Testis (tissue), 2 donors: ENCODE results near the gene MYH11.

Experiments
- POLR2A ChIP-seq: fragments of 450-650 bp; IDR thresholded peaks from one replicate; pipeline ENCODE4 v1.6.1; 2017; ENCODE audit warnings: antibody characterized with exemption, mild to moderate bottlenecking, moderate library complexity
- TF ChIP-seq, protein P1 (sequence below), 3 experiments: fragments of 450-650 bp in 2 of 3; fragments of 200-600 bp in 1 of 3; sonication (generic) in 1 of 3; IDR thresholded peaks; one replicate each; pipeline ENCODE4 v1.5.1; 2016 to 2019; ENCODE audit warnings: antibody characterized with exemption in 3 of 3, mild to moderate bottlenecking in 2 of 3, moderate library complexity in 1 of 3

DNA sequence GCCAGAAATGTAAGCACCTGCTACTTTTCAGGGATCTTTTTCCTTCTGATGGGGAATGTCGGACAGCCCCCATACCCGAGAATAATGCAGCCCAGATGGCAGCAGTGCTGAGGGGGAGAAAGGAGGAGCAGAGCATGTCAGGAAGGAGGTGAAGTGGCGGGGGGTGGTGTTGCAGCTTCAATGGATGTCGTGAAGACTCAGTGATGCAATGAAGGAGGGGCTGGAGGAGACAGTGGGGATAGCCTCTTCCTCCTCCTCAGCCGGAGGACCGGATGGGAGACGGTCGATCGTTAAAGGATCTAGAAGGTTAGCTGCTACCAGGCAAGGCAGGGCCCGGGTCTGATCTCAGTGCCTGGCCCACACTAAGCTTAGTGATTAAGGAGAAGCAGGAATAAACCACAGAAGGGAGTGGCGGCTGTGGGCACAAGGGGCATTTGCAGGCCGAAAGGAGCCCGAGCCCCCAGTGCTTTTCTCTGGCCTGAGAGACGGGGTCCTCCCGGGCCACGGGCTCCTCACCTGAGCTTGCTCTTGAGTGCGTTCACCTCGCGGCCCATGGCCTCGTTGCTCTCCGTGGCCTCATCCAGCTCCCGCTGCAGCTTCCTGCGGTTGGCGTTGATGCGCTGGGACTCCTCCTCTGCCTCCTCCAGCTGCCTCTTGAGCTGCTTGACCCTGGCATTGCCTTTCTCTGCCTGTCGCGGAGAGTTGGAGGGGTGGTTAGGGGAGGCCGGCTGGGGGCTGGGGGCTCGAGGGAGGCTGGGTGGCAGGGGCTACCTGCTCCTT, 142.2 kb downstream of the MYH11 start:
- TF ChIP-seq POLR2A = no peak
- TF ChIP-seq, protein P1, sequence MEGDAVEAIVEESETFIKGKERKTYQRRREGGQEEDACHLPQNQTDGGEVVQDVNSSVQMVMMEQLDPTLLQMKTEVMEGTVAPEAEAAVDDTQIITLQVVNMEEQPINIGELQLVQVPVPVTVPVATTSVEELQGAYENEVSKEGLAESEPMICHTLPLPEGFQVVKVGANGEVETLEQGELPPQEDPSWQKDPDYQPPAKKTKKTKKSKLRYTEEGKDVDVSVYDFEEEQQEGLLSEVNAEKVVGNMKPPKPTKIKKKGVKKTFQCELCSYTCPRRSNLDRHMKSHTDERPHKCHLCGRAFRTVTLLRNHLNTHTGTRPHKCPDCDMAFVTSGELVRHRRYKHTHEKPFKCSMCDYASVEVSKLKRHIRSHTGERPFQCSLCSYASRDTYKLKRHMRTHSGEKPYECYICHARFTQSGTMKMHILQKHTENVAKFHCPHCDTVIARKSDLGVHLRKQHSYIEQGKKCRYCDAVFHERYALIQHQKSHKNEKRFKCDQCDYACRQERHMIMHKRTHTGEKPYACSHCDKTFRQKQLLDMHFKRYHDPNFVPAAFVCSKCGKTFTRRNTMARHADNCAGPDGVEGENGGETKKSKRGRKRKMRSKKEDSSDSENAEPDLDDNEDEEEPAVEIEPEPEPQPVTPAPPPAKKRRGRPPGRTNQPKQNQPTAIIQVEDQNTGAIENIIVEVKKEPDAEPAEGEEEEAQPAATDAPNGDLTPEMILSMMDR (IDR thresholded peaks at IDR 0.05) = no peak
